Stimulated activated CD8-positive, alpha-beta memory T cell treated with anti-CD3 and anti-CD28 coated beads, Interleukin-12 subunit alpha, Interleukin-12 subunit beta, amount 100 ng/mL, for 24 hours (primary cell): ENCODE results near the gene STK35.

Source experiments
- DNase-seq: peaks from one replicate; pipeline ENCODE4 v3.0.0-alpha.2; 2020; ENCODE audit errors: extremely low read depth

STK35 gene

DNA sequence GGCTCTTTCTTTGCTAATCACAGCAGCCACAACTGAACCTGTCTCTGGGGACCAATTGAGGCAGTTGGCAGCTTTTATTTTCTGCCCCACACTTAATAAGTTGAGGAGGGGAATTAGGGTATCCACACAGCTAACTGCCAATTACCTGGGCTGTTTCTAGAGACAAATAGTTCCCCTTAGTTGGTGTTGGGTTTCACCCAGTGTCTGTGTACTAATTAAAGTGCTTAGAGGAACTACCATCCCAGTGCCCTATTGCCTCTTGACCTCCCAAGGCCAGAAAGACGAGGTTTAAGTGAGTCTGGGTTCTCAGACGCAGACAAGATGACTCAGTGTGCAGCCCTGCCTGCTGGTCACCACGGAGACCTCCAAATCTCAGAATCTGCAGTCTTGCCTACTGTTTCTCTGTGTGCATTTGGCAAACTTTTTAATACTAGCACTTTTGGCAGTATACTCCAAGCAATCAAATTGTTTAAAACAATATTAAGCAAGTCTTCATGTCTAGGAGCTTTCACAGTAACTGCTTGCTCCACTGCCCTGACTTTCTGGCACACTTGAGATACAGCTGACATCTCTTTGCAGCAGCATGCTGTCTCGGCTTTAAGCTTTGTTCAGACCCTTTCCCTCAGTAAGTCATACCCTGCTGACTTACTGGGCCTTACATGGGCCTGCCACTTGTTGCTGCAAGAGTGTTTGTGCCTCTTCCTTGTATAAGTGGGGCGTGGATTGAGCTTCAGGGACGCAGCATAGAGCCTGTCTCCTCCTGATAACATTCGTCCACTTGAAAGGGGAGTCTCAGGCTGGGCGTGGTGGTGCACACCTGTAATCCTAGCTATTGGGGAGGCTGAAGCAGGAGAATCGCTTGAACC lies 31.9 kb downstream of the STK35 start:
- no peak for DNase-seq

DNA sequence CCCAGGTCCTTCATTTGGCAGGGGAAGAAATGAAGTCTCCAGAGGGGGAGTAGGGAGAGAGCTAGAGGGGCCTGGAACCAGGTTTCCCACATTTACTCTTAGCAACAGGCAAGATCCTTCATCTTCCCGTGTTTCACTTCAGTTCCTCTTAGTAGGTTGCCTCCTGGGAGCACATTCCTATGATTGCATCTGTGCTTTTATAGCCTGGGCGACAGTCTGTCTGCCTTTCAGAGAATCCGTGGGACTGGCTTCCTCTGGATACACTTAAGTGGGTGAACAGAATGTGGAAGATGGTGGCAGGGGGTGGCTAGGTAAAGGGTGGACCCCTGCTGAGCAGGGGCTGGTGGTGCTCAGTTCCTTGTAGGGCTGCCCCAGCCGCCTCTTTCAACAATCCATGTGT lies 33.4 kb downstream of the STK35 start:
- DNase-seq, result no peak

GRCh38 chr20:2136275-2136674 lies 34.6 kb downstream of the STK35 start:
- no peak for DNase-seq

DNA sequence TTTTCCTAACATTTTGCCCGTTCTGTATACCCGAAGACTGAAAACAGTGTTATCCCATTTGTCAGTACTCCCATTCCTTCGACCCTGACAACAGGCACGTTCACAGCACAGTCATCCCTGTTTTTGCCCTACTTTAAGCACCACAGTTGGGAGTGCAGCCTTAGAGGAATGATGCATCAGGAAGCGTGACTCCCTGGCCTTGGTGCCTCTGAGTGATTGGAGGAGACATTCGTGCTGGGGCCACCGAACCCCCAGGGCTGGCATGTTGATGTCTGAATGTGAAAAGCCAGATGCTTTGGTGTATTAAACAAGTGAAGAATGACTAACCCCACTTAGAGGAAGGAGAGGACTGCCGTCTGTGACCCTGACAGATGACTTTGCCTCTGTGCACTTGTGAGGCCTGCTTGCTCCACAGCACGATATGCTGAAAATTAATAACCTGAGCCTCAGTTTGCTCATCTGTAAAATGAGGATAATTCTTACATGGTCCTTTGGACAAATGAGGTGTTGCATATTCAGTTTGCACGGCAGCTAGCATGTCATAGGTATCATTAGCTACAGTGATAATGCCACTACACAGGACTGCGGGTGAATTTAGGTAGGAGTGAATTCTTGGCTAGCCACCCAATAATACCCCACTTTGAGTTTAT lies 36.0 kb downstream of the STK35 start:
- DNase-seq, result no peak

GRCh38 chr20:2138396-2138795 lies 36.8 kb downstream of the STK35 start:
- DNase-seq, result no peak

- no peak for DNase-seq
Measured at GRCh38 chr20:2139250-2139649, 37.6 kb downstream of the STK35 start.

GRCh38 chr20:2139736-2140135 lies 38.1 kb downstream of the STK35 start:
- no peak for DNase-seq

GRCh38 chr20:2140561-2140960 lies 38.9 kb downstream of the STK35 start:
- no peak for DNase-seq

- DNase-seq, result no peak
Measured at GRCh38 chr20:2141600-2142575, 40.3 kb downstream of the STK35 start.

GRCh38 chr20:2142649-2143048 lies 41.0 kb downstream of the STK35 start:
- DNase-seq, result no peak

DNA sequence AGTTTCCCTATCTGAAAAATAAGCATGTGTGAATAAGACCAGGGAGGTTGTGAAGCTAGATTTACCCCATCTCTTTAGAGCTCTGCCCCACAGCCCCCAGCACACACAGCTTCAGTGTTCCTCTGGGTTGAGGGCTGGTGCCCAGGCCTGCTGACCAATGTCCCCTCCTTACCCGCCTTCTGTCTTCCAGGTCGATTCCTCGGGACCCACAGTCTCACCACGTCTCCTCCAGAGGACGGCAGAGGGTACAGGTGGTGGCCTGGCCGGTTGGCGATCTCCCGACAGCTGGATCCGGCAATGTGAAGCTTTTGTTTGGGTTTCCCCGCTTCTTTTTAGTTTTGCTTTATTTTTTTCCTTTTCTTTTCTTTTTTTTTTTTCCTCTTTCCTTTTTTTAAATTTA lies 42.0 kb downstream of the STK35 start:
- no peak for DNase-seq

- DNase-seq, result no peak
Measured at GRCh38 chr20:2144850-2145249, 43.2 kb downstream of the STK35 start.

DNA sequence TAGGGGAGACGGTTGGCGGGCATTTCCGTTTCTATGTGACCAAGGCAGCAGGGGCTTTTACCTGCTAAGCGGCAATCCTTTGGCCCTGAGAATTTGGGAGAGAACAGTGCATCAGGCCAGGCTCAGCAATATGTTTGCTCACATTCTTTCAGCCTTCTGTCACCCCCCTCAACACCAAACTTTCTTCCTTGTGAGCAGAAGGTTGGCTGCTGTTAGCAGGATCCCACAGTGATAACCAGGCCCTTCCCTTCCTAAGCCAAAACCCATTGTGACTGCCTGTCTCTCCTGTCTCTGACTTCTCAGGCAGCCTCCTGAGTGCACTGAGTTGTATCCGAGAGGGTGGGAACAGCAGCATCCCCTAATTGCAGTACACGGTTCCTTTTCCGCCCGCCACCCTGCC lies 43.7 kb downstream of the STK35 start:
- no peak for DNase-seq

DNA sequence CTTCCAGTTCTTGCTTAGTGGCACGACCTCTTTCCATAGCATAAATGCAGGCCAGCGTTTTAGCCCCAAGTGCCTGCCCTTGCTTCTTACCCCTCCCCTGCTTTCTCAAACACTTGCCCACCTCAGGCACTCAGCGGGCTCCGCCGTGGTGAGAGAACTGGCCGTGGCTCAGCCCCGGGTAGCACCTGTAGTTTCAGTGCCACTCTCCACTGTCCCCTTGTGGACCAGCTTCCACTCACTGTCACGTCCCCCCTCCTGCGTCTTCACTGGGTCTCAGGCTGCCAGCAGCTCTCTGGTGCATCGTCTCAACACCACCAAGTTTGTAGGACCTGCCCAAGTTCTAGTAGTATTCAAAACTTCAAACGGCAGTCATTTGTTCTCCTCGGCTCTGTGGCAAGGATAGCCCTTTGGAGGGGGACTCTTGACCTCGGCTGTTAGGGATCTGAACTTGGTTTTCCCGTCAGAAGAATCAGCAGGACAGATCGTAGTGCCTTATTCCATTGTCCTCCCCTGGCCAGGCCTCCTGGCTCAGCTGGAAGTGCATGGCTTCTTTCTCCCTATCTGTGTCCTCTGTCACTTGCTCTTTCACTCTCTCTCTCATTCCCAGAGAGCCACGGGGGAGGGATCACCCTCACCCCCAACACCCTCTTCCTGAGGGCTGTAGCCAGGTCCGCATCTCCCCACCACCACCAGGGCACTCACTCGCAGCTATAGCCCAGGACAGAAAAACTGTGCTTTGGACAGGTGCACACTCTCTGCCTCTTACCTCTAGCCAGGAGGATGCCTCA lies 44.6 kb downstream of the STK35 start:
- DNase-seq, result no peak

DNA sequence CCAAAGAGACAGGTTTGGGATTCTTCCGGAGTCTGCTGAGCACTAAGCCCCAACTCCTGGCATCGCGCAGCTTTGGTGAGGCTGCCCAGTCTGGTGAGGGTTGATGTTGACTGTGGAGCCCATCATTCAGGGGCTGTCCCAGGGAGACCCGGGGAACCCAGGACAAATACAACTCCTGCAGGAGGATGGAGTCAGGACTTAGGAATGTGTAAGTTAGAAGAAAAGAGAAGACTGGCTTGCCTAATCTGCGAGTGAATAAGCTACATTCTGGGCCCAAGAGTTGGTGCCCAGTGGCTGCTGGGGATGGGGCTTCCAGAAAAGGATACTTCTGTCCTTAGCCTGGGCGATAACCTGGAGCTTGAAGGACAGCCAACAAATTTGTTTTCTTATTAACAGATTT lies 47.9 kb downstream of the STK35 start:
- no peak for DNase-seq

DNA sequence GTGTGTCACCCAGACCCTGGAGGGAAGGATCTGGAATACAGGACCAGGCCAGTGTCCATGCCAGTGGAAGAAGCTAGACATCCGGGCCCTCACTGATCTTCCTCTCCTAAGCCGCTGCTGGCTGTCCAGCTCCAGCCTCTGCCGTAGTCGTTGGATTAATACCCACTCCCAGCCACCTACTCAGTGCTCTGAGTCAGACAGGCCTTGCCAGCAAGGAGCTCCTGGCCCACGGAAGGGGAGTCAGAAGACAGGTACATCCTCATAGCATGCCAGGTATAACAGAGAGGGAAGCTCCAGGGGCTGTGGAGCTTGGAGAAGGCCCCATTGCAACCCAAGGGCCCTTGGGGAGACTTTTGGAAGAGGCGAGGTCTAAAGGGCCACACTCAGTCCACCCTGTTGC lies 49.0 kb downstream of the STK35 start:
- no peak for DNase-seq

DNA sequence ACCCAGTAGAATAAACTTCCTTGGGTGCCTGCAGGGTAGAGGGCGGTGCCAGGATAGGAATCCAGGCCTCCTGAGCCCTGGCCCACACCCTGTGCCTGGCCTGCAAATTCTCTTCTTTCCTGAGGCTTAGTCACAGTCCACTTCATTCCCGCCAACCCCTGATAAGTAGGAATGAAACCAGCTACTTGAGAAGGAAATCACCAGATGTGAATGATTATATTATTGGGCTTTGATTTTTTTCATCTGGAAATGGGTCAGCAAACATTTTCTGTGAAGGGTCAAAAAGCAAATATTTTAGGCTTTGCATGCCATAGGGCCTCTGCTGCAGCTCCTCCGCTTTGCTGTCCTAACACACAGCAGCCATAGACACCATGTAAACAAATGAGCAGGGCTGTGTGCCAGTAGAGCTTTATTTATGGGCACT lies 50.2 kb downstream of the STK35 start:
- no peak for DNase-seq

GRCh38 chr20:2152317-2152716 lies 50.7 kb downstream of the STK35 start:
- no peak for DNase-seq

DNA sequence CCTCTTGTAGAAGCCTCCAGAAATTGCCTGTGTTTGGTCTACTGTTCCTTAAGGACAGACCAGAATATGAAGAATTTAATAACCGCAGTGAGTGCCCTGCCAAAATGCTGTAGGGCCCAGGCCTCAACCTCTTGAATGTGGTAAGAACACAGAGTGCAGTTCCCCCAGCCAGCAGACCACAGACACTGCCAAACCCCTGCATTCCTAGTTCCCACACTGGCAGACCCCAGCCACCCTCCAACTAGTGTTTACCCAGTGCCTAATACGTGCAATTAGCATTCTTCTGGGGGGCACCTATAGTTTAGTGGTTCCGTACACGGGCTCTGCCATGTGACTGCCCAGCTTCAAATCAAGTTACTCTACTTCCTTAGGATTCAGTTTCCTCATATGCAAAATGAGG lies 51.7 kb downstream of the STK35 start:
- no peak for DNase-seq

DNA sequence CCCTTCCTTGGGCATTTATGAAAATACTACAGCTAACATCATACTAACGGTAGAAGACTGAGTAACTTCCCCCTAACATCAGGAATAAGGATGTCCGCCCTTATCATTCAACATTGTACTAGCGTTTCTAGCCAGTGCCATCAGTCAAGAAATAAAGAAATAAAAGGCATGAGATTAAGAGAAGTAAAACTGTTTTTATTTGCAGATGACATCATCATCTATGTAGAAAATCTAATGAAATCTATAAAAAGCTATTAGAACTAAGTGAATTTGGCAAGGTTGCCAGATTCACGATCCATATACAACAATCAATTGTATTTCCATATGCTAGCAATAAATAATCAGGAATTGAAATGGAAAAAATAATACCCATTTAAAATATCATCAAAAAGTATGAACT lies 54.6 kb downstream of the STK35 start:
- no peak for DNase-seq
